Mesodermal cell (in vitro differentiated cells): Measurements from ENCODE around the gene MARCHF11.

ENCODE experiments used
- H3K27ac ChIP-seq: 2 replicates; pipeline ENCODE4 v1.7.0; 2013; ENCODE audit warnings: mild to moderate bottlenecking, low read depth, low read length, moderate library complexity; ENCODE audit not compliant: severe bottlenecking
- H3K36me3 ChIP-seq: 2 replicates; pipeline ENCODE4 v1.7.1; 2013; ENCODE audit warnings: mild to moderate bottlenecking, low read length, moderate library complexity; ENCODE audit not compliant: control insufficient read depth, insufficient read depth
- H3K4me1 ChIP-seq: one replicate; pipeline ENCODE4 v1.7.1; 2013; ENCODE audit warnings: mild to moderate bottlenecking, low read length; ENCODE audit not compliant: insufficient read depth, control insufficient read depth, poor library complexity, severe bottlenecking
- H3K4me3 ChIP-seq: 2 replicates; pipeline ENCODE4 v1.7.0; 2013; ENCODE audit warnings: low read length, control low read depth, mild to moderate bottlenecking; ENCODE audit not compliant: insufficient read depth, poor library complexity, severe bottlenecking; ENCODE audit errors: extremely low read depth
- H3K9me3 ChIP-seq: 2 replicates; pipeline ENCODE4 v1.7.1; 2013; ENCODE audit warnings: mild to moderate bottlenecking, low read length, moderate library complexity; ENCODE audit not compliant: control insufficient read depth
- WGBS, 2 experiments: methylation state at CpG; one replicate each; pipeline ENCODE4 v1.1.5; 2013; ENCODE audit warnings: missing lambda C conversion rate in 2 of 2; ENCODE audit not compliant: insufficient coverage in 2 of 2; 5-methylcytosine and 5-hydroxymethylcytosine counted together

Gene MARCHF11

DNA sequence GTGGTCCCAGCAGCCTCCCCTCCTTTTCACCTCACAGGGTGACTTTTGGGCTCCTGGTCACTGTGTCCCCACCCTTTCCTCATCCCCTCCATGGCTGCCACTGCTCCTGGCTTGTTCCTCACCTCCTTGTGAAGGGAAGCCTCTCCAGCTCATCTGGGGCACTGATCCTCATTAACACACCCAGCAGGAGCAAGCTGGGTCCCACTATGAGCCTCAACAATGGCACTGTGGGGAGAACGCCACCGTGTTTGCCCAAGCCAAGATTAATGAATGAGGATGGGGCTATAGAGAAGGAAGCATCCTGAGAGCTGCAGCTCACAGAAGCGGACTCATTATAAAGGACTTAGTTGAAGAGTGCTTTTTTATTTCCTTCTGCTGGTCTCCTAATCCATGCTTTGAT, 118.4 kb downstream of the MARCHF11 start:
- WGBS, 2 experiments: 42% methylated on average over 2 of the region's 3 CpGs; no CpG with 5 or more reads in 1 of the 2 experiments
- Histone ChIP-seq H3K36me3 (no peaks in the 10 kb centered on the region), H3K4me1 (no peaks in the 10 kb centered on the region), H3K4me3 (no peak overlapping the region), H3K27ac (no peak overlapping the region), H3K9me3 (no peaks in the 10 kb centered on the region)

DNA sequence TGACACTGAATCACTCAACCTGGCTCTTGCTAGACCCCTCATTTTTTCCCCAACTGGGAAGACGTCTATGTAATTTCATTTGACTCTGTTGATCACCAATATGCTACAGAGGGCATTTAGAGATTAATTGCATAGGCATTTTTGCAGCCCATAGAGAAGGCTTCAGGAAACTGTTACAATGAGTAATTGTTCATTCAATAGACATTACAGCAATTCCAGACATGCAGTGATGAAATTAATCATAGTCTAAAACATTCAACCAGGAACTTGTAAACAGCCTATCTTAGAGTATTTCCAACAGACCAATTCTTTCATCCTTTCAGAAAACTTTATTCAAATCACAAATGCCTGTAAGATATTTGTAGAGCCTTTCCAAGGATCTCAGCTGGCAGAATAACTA, 122.3 kb downstream of the MARCHF11 start:
- no CpG with 5 or more reads among the region's 1 CpG for WGBS, 2 experiments

DNA sequence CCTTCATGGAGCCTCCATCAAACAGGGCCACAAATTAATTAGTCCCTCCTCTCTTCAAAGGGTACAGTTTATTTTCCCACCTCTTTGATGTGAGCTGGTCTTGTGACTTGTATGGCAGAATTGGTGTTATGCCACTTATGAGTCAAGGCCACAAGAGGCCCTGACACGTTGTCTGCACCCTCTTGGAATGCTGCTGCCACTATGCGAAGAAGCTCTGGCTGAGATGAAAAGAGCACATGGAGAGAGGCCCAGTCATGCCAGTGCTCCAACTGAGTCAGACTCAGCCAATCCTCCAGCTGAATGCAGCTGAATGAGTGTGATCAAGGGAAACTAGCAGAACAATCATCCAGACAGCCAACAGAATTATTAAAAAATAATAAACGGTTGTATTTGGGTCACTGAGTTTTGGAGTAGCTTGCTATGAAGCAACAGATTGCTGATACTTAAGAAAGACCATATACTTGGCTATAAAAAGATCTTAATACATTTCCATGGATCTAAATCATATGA, 128.3 kb downstream of the MARCHF11 start:
- no peak overlapping the region for H3K27ac ChIP-seq
- 63 to 100% methylated on average over 1 to 2 of the region's 3 CpGs for WGBS, 2 experiments
- no peaks in the 10 kb centered on the region for H3K4me1 ChIP-seq
- H3K9me3 ChIP-seq: no peaks in the 10 kb centered on the region
- H3K36me3 ChIP-seq: no peaks in the 10 kb centered on the region
- no peak overlapping the region for H3K4me3 ChIP-seq

More for the DNA sequence above, 122.3 kb downstream of the MARCHF11 start:
- Histone ChIP-seq H3K4me3 (no peak overlapping the region), H3K36me3 (no peaks in the 10 kb centered on the region), H3K4me1 (no peaks in the 10 kb centered on the region), H3K9me3 (no peaks in the 10 kb centered on the region), H3K27ac (no peak overlapping the region)

DNA sequence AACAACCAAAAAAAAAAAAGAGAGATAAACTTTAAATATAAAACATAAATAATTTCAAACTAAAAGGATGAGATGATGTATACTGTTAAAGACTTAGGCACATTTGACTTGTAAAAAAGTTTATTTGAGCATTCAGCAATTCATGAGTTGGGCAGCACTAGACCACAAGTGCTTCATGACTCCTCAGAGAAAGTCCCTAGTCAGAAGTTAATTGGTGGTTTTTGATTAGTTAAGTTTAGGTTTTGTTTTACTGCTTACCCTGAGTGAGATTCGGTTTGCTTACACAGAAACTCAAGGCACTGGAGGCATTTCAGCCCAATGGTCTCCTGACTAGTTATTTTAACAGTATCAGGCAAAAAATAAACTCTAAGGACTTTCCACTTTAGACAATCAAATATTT, 129.2 kb downstream of the MARCHF11 start:
- H3K4me3 ChIP-seq: no peak overlapping the region

DNA sequence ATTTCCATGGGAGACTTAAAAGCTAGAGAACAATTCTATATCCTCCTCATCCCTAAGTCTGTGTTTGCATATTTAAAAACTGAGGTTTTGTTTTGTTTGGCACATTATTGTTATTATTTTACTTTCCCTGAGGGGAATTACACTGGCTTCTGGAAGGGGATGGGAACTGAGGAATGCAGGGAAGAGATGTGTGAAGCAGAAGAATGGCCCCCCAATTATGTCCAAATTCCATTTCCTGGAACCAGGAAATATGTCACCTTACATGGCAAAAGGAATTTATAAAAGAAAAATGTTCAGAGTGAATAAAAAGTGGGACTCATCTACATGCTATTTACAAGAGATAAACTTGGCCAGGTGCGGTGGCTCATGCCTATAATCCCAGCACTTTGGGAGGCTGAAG, 129.8 kb downstream of the MARCHF11 start:
- Histone ChIP-seq H3K4me3 (no peak overlapping the region), H3K27ac (no peak overlapping the region), H3K9me3 (no peaks in the 10 kb centered on the region), H3K4me1 (no peaks in the 10 kb centered on the region), H3K36me3 (no peaks in the 10 kb centered on the region)
- WGBS, 2 experiments: 91% methylated on average over 1 of the region's 1 CpG; no CpG with 5 or more reads in 1 of the 2 experiments

More for the DNA sequence above, 129.2 kb downstream of the MARCHF11 start:
- no peaks in the 10 kb centered on the region for H3K4me1 ChIP-seq
- H3K9me3 ChIP-seq: no peaks in the 10 kb centered on the region
- WGBS, 2 experiments: 100% methylated on average over 1 of the region's 1 CpG; no CpG with 5 or more reads in 1 of the 2 experiments
- no peaks in the 10 kb centered on the region for H3K36me3 ChIP-seq
- no peak overlapping the region for H3K27ac ChIP-seq

DNA sequence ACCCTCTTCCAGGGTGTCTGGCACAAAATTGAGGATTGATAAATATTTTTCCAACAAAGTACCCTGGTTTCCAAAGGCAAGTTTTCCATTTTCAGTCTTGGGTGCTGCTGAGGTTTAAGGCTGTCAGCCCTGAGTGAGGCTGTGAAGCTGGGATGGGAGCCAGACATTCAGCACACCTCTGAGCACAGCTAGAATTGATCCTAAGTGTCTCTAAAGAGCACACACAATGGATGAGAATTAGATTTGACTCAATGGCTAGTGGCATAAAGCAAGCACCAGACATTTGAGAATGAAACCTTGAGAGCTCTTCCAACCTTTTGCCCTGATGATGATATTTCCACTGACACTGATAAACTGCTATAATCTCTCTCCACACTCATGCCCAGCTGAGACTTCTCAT, 131.5 kb downstream of the MARCHF11 start:
- Histone ChIP-seq H3K36me3 (no peaks in the 10 kb centered on the region), H3K4me1 (no peaks in the 10 kb centered on the region), H3K27ac (no peak overlapping the region), H3K9me3 (no peaks in the 10 kb centered on the region), H3K4me3 (no peak overlapping the region)

DNA sequence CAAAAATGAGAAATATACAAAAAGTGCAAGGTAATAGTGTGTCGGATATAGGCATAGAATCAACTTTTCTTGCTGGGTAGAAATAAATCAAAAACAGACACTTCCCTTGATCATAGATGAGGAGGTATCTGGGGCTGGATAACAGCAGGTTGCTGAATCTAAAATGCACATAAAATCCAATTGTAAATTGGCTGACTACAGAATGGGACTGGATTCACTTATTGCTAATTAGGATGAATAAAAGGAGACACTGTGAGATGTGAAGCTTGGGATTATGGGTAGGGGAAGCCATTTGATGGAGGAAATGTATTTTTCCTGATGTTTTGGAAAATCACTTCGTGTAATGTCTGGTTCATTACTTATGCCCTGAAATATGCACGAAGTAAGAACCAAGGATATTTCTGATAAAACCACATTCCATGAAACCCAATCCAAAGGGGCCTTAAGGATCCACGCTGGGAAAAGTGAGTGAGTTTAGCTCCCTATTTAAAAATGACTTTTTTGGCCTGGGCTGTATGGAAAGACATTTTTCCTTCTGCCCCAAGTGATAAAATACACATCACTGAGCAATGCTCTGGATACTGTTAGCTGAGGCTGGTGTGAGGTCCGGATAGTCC, 136.1 kb downstream of the MARCHF11 start:
- H3K4me3 ChIP-seq: no peak overlapping the region
- no peak overlapping the region for H3K27ac ChIP-seq
- no peaks in the 10 kb centered on the region for H3K9me3 ChIP-seq
- H3K36me3 ChIP-seq: no peaks in the 10 kb centered on the region
- WGBS, 2 experiments: 86% methylated on average over 1 of the region's 5 CpGs; no CpG with 5 or more reads in 1 of the 2 experiments
- no peaks in the 10 kb centered on the region for H3K4me1 ChIP-seq

DNA sequence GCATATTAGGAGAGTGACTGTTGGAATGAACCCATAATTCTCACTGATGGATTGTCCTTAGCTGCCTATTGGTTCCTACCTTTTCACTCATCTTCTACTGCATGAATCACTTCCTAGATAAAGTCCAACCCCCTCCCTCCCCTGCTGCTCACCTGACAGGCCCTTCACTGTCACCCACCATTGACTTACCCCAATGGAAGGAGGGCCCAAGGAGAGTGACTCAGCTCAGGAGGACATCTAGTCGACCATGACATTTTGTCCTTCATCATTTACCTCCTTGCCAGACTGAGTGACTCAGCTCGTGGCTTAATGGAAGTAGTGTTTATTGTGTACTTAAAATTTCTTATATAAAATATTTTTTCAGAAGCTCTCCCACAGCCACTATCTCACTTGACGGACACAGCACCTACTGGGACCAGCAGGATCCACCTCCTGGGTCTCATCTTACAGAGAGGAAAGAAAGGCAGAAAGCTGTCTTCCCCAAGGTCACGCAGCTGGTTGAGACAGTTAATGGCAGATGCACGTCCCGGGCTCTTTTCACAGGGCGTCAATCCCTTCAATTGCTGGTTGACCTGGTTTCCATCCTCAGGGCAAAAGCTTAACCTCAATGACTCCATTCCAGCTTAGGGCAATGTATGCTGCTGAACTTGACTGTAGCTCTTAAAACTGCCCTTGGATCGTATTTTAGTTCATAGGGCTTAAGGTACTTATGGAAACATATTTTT, 142.3 kb downstream of the MARCHF11 start:
- no peak overlapping the region for H3K27ac ChIP-seq
- H3K9me3 ChIP-seq: no peaks in the 10 kb centered on the region
- no peaks in the 10 kb centered on the region for H3K36me3 ChIP-seq
- 81 to 98% methylated on average over 5 of the region's 8 CpGs for WGBS, 2 experiments
- no peaks in the 10 kb centered on the region for H3K4me1 ChIP-seq
- no peak overlapping the region for H3K4me3 ChIP-seq

DNA sequence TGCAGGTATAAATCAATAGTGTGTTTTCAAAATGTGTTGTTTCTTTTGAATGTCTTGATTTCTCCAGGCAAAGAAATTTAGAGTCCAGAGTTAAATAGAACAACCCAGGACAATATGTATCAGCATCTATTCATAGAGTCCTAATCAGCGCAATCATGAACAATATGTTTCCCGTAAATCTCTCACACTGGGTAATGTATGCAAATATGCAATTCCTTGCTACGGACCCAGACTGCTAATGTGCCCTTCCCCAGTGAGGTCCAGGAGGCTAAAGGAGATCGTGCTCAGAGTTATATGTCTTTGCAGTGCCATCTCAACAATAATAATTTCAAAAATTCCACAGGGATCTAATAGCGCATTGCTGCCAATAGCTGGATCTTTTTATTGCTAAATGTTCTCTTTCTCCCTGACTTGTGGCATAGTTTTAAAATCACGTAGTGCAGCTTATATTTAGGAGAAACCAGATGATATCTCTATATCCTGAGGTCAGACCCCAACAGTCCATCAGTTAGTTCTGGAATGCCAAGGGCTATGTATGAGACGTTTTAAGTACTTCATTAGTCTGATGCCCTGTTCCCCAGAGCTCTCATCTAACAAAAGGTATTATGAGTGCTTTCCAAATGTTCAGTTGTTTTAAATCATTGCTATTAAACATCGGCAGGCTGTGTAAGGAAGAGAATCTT, 145.1 kb downstream of the MARCHF11 start:
- WGBS, 2 experiments: 95% methylated on average over 5 to 6 of the region's 8 CpGs
- Histone ChIP-seq H3K36me3 (no peaks in the 10 kb centered on the region), H3K4me1 (no peaks in the 10 kb centered on the region), H3K4me3 (no peak overlapping the region), H3K27ac (no peak overlapping the region), H3K9me3 (no peaks in the 10 kb centered on the region)

DNA sequence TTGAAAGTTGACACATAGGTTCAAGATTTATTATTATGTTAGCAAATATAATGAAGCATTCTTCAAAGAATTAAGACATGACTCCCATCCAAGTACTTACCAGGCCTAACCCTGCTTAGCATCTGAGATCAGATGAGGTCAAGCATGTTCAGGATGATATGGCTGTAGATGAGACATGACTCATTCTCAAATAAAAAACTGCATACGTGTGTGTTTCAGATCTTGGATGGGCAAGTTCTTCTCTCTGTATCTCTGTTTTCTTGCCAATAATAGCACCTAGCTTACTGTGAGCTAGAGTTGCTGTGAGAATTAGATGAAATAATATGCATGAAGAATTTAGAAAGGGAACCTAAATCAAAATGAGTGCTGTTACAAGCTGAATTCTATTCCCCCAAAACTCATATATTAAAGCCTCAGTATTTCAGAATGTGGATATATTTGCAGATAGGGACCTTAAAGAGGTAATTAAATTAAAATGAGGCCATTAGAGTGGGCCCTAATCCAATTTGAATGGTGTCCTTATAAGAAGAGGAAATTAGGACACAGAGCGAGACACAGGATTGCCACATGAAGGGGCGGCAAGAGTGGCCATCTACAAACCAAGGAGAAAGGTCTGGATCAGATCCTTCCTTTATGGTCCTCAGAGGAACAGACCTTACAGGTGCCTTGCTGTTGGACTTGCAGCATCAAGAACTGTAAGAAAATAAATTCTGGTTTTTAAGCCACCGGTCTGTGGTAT, 146.2 kb downstream of the MARCHF11 start:
- no peak overlapping the region for H3K4me3 ChIP-seq
- H3K9me3 ChIP-seq: no peaks in the 10 kb centered on the region
- H3K36me3 ChIP-seq: no peaks in the 10 kb centered on the region
- no peak overlapping the region for H3K27ac ChIP-seq
- H3K4me1 ChIP-seq: no peaks in the 10 kb centered on the region
- 96 to 100% methylated on average over 3 to 4 of the region's 4 CpGs for WGBS, 2 experiments
